GM10847 (cell line): ENCODE measurements around the gene RAD51C.

Experiments
- POLR2A ChIP-seq: IDR thresholded peaks from 2 replicates; pipeline ENCODE4 v1.6.1; 2011; ENCODE audit not compliant: insufficient read length; ENCODE audit errors: extremely low read depth

Gene RAD51C

GRCh38 chr17:58679263-58680037, 13.0 kb upstream of the RAD51C start:
- TF ChIP-seq POLR2A, result no peak

- no peak for TF ChIP-seq POLR2A
Observed at GRCh38 chr17:58680038-58680369, 12.4 kb upstream of the RAD51C start.

GRCh38 chr17:58684003-58684402, 8.4 kb upstream of the RAD51C start:
- TF ChIP-seq POLR2A, result no peak

GRCh38 chr17:58686980-58687379, 5.4 kb upstream of the RAD51C start:
- no peak for TF ChIP-seq POLR2A

GRCh38 chr17:58688521-58688920, 3.9 kb upstream of the RAD51C start:
- TF ChIP-seq POLR2A, result no peak

- TF ChIP-seq POLR2A, result no peak
Observed at GRCh38 chr17:58691701-58692238, 632 bp upstream of the RAD51C start, which contains the start of gene TEX14. Gene TEX14 (minus strand): TSS chr17:58692045. CDS start chr17:58652001, 40,044 bp downstream.

GRCh38 chr17:58693208-58693607, 806 bp downstream of the RAD51C start:
- no peak for TF ChIP-seq POLR2A

- TF ChIP-seq POLR2A, result no peak
Observed at GRCh38 chr17:58693751-58694150, 1.3 kb downstream of the RAD51C start.

GRCh38 chr17:58694302-58694701, 1.9 kb downstream of the RAD51C start:
- TF ChIP-seq POLR2A, result no peak

- no peak for TF ChIP-seq POLR2A
Observed at GRCh38 chr17:58694826-58695225, 2.4 kb downstream of the RAD51C start.

GRCh38 chr17:58699771-58700170, 7.4 kb downstream of the RAD51C start:
- no peak for TF ChIP-seq POLR2A

- TF ChIP-seq POLR2A, result no peak
Observed at GRCh38 chr17:58702045-58702476, 9.7 kb downstream of the RAD51C start.

GRCh38 chr17:58702708-58703107, 10.3 kb downstream of the RAD51C start:
- no peak for TF ChIP-seq POLR2A

GRCh38 chr17:58703137-58703915, 10.9 kb downstream of the RAD51C start:
- TF ChIP-seq POLR2A, result no peak

- TF ChIP-seq POLR2A, result no peak
Observed at GRCh38 chr17:58703916-58704286, 11.5 kb downstream of the RAD51C start.
